C4-2B (cell line): ENCODE results near the gene DENND4C.

Experiments used
- H3K27ac ChIP-seq: fragments of 450-650 bp; 2 replicates; pipeline ENCODE4 v1.5.1; 2017
- ZFX ChIP-seq: fragments of 450-650 bp; IDR thresholded peaks from 2 replicates; pipeline ENCODE4 v1.6.1; 2017
- TF ChIP-seq, protein P1 (sequence below): fragments of 450-650 bp; conservative IDR thresholded peaks from 2 replicates; pipeline ENCODE4 v1.5.1; 2017; ENCODE audit warnings: mild to moderate bottlenecking

Gene DENND4C

GRCh38 chr9:19303216-19303615 lies 72.7 kb downstream of the DENND4C start:
- no peak overlapping the region for H3K27ac ChIP-seq
- TF ChIP-seq, protein P1, sequence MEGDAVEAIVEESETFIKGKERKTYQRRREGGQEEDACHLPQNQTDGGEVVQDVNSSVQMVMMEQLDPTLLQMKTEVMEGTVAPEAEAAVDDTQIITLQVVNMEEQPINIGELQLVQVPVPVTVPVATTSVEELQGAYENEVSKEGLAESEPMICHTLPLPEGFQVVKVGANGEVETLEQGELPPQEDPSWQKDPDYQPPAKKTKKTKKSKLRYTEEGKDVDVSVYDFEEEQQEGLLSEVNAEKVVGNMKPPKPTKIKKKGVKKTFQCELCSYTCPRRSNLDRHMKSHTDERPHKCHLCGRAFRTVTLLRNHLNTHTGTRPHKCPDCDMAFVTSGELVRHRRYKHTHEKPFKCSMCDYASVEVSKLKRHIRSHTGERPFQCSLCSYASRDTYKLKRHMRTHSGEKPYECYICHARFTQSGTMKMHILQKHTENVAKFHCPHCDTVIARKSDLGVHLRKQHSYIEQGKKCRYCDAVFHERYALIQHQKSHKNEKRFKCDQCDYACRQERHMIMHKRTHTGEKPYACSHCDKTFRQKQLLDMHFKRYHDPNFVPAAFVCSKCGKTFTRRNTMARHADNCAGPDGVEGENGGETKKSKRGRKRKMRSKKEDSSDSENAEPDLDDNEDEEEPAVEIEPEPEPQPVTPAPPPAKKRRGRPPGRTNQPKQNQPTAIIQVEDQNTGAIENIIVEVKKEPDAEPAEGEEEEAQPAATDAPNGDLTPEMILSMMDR = no peak
- TF ChIP-seq ZFX = no peak

GRCh38 chr9:19306568-19306967 lies 76.1 kb downstream of the DENND4C start:
- TF ChIP-seq ZFX = no peak
- TF ChIP-seq, protein P1 = no peak
- no peak overlapping the region for H3K27ac ChIP-seq

- TF ChIP-seq, protein P1 = no peak
- TF ChIP-seq ZFX = no peak
- no peak overlapping the region for H3K27ac ChIP-seq
Measured at GRCh38 chr9:19310246-19310645, 79.8 kb downstream of the DENND4C start.

DNA sequence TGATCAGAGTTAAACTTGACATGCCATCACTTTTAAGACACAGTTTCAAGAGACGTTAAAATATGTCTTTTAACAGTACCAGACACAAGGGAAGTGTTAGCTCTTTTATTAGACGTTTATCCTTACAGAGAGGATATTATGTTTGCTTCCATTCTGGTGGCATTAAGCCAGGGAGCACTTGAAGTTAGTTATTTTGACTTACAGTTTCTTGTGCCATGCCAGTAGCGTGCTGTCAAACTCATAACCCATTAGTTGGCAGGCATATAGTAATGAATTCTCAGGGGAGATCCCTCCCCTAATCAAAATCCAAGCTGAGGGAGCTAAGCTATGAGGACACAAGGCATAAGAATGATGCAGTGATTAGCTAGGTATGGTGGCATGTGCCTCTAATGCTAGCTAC lies 83.1 kb downstream of the DENND4C start:
- TF ChIP-seq, protein P1 = no peak
- TF ChIP-seq ZFX = no peak
- H3K27ac ChIP-seq = no peak overlapping the region

- TF ChIP-seq, protein P1 = no peak
- no peak for TF ChIP-seq ZFX
- H3K27ac ChIP-seq = no peak overlapping the region
Measured at GRCh38 chr9:19320495-19320894, 90.0 kb downstream of the DENND4C start.

- H3K27ac ChIP-seq = no peak overlapping the region
- no peak for TF ChIP-seq ZFX
- TF ChIP-seq, protein P1 = no peak
Measured at GRCh38 chr9:19331877-19332276, 101.4 kb downstream of the DENND4C start.

GRCh38 chr9:19336166-19336565 lies 105.7 kb downstream of the DENND4C start:
- no peak overlapping the region for H3K27ac ChIP-seq
- TF ChIP-seq ZFX = no peak
- TF ChIP-seq, protein P1 = no peak
